HepG2 (cell line): Measurements from ENCODE around the gene FAM20A. TPM values are rescaled to one million over a fixed set of nuclear protein-coding genes. Genes with fewer than 3 reads are reported as not detected.
A peak's percentile ranks its signal among the peaks of the same experiment; 100 is the strongest.

ENCODE experiments used
- CREM ChIP-seq, 2 experiments: sonication (generic) in 1 of 2; formaldehyde crosslinking in 1 of 2; IDR thresholded peaks; 2 replicates each; pipeline versions ENCODE4 v1.4.0 to v1.6.1; 2016 to 2020; ENCODE audit warnings: antibody characterized with exemption in 1 of 2, mild to moderate bottlenecking in 1 of 2, missing genetic modification reagents in 1 of 2
- DNMT1 ChIP-seq: sonication (generic); formaldehyde crosslinking; IDR thresholded peaks from 2 replicates; pipeline ENCODE4 v1.5.1; 2020; ENCODE audit warnings: mild to moderate bottlenecking, missing genetic modification reagents
- EED ChIP-seq: sonication (generic); formaldehyde crosslinking; IDR thresholded peaks from 2 replicates; pipeline ENCODE4 v1.5.0; 2020; ENCODE audit warnings: mild to moderate bottlenecking, missing genetic modification reagents
- ESRRA ChIP-seq: sonication (generic); formaldehyde crosslinking; IDR thresholded peaks from 2 replicates; pipeline ENCODE4 v1.5.1; 2020; ENCODE audit warnings: mild to moderate bottlenecking, low read depth, missing genetic modification reagents
- FOXK1 ChIP-seq: sonication (generic); formaldehyde crosslinking; IDR thresholded peaks from 2 replicates; pipeline ENCODE4 v1.4.0; 2020; ENCODE audit warnings: low read depth, missing genetic modification reagents, borderline replicate concordance
- HDAC1 ChIP-seq: sonication (generic); formaldehyde crosslinking; IDR thresholded peaks from 2 replicates; pipeline ENCODE4 v1.5.1; 2020; ENCODE audit warnings: mild to moderate bottlenecking, missing genetic modification reagents
- HHEX ChIP-seq: IDR thresholded peaks from 2 replicates; pipeline ENCODE4 v1.6.1; 2016; ENCODE audit warnings: control low read depth
- ISX ChIP-seq: sonication (generic); formaldehyde crosslinking; conservative IDR thresholded peaks from 2 replicates; pipeline ENCODE4 v1.5.0; 2020; ENCODE audit warnings: missing genetic modification reagents
- MED8 ChIP-seq: sonication (generic); formaldehyde crosslinking; IDR thresholded peaks from 2 replicates; pipeline ENCODE4 v1.8.1; 2023; ENCODE audit warnings: mild to moderate bottlenecking, missing genetic modification reagents; ENCODE audit not compliant: insufficient replicate concordance
- MTERF4 ChIP-seq: sonication (generic); formaldehyde crosslinking; IDR thresholded peaks from 2 replicates; pipeline ENCODE4 v1.8.0; 2023; ENCODE audit warnings: mild to moderate bottlenecking, missing genetic modification reagents
- NR1H2 ChIP-seq: sonication (generic); formaldehyde crosslinking; IDR thresholded peaks from 2 replicates; pipeline ENCODE4 v1.8.1; 2022; ENCODE audit warnings: low read depth, missing genetic modification reagents, borderline replicate concordance
- SRSF4 ChIP-seq: fragments of 200-400 bp; formaldehyde crosslinking; IDR thresholded peaks from one replicate; pipeline ENCODE4 v1.6.1; 2018; ENCODE audit warnings: mild to moderate bottlenecking, low read depth, low read length, moderate library complexity; ENCODE audit not compliant: poor library complexity, severe bottlenecking
- THAP9 ChIP-seq: sonication (generic); formaldehyde crosslinking; IDR thresholded peaks from 2 replicates; pipeline ENCODE4; 2020; ENCODE audit warnings: missing genetic modification reagents, mild to moderate bottlenecking, borderline replicate concordance
- ZBTB10 ChIP-seq: sonication (generic); formaldehyde crosslinking; IDR thresholded peaks from 2 replicates; pipeline ENCODE4 v1.4.0; 2020; ENCODE audit warnings: missing genetic modification reagents, borderline replicate concordance
- ZGPAT ChIP-seq: IDR thresholded peaks from 2 replicates; pipeline ENCODE4 v1.6.1; 2016; ENCODE audit warnings: mild to moderate bottlenecking
- ZNF280B ChIP-seq: sonication (generic); formaldehyde crosslinking; IDR thresholded peaks from 2 replicates; pipeline ENCODE4 v1.5.0; 2020; ENCODE audit warnings: missing genetic modification reagents, mild to moderate bottlenecking, borderline replicate concordance
- ZNF317 ChIP-seq: sonication (generic); formaldehyde crosslinking; IDR thresholded peaks from 2 replicates; pipeline ENCODE4 v1.5.0; 2020; ENCODE audit warnings: mild to moderate bottlenecking, missing genetic modification reagents
- ZNF780A ChIP-seq: sonication (generic); formaldehyde crosslinking; IDR thresholded peaks from 2 replicates; pipeline ENCODE4 v1.8.0; 2022; ENCODE audit warnings: mild to moderate bottlenecking, missing genetic modification reagents, moderate library complexity
- ZNF781 ChIP-seq: sonication (generic); formaldehyde crosslinking; IDR thresholded peaks from 2 replicates; pipeline ENCODE4 v1.5.1; 2020; ENCODE audit warnings: borderline replicate concordance, mild to moderate bottlenecking, missing genetic modification reagents; ENCODE audit errors: not compliant biosample characterization
- polyA plus RNA-seq, 8 experiments: library from polyadenylated mRNA; depleted of rRNA in 3 of 8; stranded (reverse) in 7 of 8; unstranded in 1 of 8; fragments of >200 nt; fragmentation: Illumina TruSeq in 4 of 8; extraction: Trizol in 4 of 8; gene quantifications; 2 replicates each; pipeline versions ENCODE4 v1.2.1 to v1.2.3, GENCODE V29; 2011 to 2016; ENCODE audit warnings: low read depth in 4 of 8, missing spikeins in 1 of 8, mixed read lengths in 1 of 8; ENCODE audit not compliant: insufficient read depth in 1 of 8
- total RNA-seq, 5 experiments: library from RNA; depleted of rRNA; stranded (reverse); fragments of >200 nt; fragmentation: Illumina TruSeq; extraction: Trizol; gene quantifications; 2 replicates each; pipeline ENCODE4 v1.2.3, GENCODE V29; 2016; ENCODE audit warnings: low read depth in 1 of 5

FAM20A gene
- total and polyA plus RNA-seq, 2 of the 13 experiments (the other 11 are each of a cell fraction or from before 2014, with no cell fraction given) = 9.3 to 20.7 TPM

GRCh38 chr17:68511671-68512246, 89.4 kb downstream of the FAM20A start (continued):
- TF ChIP-seq FOXK1 (CRISPR knock-in tag) (peak; percentile 56; the same call in 1 of the 2 replicates), ISX (CRISPR knock-in tag) (no peak), MED8 (CRISPR knock-in tag) (peak; percentile 67), MTERF4 (CRISPR knock-in tag) (peak; percentile 93), ZNF317 (no peak), THAP9 (peak; percentile 43; the same call in 1 of the 2 replicates), ZBTB10 (CRISPR knock-in tag) (no peak; the same call in 1 of the 2 replicates), ZNF781 (CRISPR knock-in tag) (peak; percentile 72), ESRRA (CRISPR knock-in tag) (peak; percentile 62; the same call in 1 of the 2 replicates), EED (CRISPR knock-in tag) (peak; percentile 95), NR1H2 (CRISPR knock-in tag) (0 out of 2 replicates have a peak, but pooled peaks have one; percentile 9), ZGPAT (CRISPR knock-in tag) (no peak), ZNF780A (peak; percentile 95; the same call in 1 of the 2 replicates), HHEX (CRISPR knock-in tag) (no peak), DNMT1 (no peak; the same call in 1 of the 2 replicates), CREM (IDR thresholded peaks at IDR 0.05) (no peak), CREM (CRISPR knock-in tag; IDR thresholded peaks at IDR 0.05) (no peak), SRSF4 (no peak), HDAC1 (CRISPR knock-in tag) (peak; percentile 95), ZNF280B (CRISPR knock-in tag) (peak; percentile 61; the same call in 1 of the 2 replicates)
